GM19238 (cell line): ENCODE results near the gene KIF26B.
"Not testable (repeated sequence)": the region's sequence is repeated elsewhere in the genome, so short reads cannot be mapped to it uniquely, and the experiment has no call there.

Experiments
- DNase-seq: peaks from one replicate; pipeline ENCODE4 v3.0.0; 2011; ENCODE audit warnings: low spot score; ENCODE audit not compliant: insufficient read length

KIF26B gene

DNA sequence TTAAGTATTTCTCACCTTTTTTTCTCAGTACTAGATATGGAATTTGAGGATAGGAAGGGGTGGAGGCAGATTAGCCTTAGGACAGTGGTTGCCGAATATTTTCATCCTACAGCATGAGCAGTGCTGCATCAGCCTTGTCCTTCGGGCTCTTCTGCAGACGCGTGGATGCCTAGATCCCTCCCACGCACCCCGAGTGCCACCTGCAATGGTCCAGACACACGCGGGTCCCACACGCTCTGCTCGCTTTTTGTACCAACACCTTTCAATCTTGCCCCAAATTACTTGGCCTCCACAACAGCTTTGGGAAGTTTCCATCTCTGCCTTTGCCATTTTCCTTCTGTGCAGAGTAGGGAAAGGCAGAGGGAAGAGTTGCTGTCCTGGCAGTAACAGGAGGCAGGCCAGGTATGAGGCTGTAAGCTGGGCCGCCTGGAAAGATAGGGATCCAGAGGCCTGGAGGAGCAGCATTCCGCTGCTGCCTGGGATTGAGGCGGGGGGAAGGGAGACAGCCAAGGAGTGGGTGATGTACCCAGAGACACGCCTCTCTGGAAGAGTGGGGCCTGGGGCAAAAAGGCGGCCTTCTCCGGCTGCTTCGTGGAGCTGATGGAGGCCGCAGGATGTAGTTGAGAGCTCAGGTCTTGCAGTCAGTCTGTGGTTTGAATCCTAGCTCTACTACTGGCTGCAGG, 467.7 kb downstream of the KIF26B start:
- no peak for DNase-seq

DNA sequence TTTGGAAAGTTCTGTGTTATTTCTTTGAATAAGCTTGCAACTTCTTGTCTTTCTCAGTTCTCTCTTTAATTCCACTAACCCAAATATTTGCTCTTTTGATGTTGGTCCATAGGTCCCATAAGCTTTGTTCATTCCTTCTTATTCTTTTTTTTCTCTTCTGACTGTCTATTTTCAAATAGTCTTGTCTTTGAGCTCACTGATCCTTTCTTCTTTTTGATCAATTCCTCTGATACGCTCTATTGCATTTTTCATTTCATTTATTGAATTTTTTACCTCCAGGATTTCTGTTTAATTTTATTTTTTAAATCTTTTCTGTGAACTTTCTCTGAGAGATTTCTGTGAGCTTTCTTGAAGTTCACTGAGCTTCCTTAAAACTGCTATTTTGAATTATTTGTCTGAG, 486.6 kb downstream of the KIF26B start:
- no peak for DNase-seq

DNA sequence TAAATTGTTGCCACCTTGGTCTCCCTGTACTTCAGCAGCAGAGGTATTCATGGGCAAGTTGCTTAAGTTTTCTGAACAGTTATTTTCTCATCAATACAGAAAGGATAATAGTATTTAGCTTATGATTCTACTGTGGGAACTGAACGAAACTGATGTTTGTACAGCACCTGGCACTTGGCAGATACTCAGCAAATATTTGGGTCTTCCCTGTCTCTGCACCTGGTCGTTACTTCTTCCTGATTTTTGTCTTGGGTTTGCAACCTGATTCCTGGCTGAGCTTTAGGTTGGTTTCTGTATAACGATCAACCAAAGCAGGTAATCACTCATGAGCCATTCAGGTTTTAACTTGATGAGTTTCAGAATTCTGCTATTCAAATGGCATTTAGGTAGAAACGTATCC, 490.6 kb downstream of the KIF26B start:
- no peak for DNase-seq

DNA sequence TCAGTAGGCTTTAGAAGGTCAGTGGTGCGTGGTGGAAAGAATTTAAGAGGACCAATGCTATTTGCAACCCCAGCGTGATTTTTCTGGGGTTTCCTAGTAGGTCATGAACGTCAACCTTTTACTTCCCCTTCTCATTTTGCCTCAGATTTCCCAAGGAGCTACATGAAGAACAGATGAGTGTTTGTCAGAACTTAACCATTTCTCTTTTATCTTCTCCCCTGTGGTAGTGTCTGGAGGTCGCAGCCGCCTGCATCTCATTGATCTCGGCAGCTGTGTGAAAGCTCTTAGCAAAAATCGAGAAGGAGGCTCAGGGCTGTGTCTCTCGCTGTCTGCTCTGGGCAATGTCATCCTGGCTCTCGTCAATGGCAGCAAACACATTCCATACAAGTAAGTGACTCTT, 491.1 kb downstream of the KIF26B start:
- DNase-seq = no peak

DNA sequence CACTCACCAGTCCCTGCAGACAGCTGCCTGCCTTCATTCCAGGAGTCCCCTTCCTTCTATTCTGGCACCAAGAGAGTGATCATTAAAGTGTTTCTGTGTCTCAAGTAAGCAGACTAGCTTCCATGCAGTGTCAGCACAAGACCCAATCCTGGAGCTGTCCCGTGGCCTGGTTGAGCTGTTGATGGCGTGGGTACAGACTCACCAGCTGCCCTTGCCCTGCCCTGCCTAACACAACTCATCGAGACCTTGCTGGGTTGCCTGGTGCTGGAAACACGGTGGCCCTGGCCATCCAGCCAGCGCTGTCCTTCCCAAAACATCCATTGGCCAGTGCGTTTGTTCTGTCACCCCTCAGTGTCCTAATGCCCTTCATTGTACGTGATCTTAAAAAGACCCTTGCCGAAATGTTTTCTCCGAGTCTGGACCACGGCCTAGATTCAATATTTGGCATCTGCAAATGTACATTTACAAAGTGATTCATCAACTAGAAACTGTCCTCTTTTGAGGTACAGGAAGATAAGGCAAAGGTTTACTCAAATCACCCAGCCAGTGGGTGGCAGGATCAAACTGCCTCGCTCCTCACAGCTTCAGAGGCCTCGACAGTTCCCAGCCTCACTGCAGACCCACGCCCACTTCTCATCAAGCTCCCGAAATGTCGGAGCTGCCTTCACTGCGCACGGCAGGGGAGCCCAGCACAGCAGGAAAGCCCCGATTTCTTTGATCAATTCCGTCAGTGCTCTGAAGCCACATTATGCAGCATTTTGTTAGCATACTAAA, 494.2 kb downstream of the KIF26B start:
- no peak for DNase-seq

DNA sequence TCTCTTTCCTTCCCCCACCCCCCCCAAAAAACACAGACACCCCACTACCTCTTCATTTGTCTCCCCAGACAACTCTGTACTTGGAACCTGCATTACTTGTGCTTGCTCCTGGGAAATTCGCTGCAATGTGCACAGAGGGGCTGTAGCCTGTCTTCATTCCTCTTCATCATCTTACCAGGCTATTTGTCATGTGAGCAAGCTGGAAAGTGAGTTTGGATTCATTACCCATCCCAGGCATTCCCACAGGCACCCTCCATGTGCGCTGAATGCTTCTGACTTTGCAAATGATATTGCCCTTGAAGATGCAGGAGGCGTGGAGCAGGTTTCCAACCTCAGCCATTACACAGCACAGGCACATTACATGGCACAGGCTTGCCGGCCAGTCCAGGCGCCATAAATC, 494.9 kb downstream of the KIF26B start:
- DNase-seq = no peak

DNA sequence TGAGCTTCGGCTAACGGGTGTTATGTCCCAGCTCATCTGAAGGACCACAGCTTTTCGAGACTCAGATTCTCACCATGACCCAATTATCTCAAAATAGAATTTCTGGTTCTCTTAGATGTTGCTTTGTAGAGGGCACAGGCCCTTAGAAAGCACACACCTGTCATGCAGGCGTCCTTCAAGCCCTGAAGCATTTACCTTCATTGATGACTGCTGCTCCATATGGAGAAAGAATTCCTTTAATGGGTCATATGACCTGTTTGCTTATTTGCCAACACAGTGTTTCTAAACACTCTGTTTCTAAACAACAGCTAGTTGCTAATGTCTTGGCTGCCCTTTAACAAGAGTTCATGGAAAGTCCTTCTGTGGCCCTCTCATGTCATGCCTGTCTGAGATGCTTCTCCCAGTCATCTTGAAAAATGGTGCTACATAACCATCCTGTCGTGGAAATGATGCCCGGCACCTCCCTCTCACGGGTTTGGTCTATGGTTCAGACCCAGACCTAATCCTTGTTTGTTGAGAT, 495.7 kb downstream of the KIF26B start:
- DNase-seq = no peak

DNA sequence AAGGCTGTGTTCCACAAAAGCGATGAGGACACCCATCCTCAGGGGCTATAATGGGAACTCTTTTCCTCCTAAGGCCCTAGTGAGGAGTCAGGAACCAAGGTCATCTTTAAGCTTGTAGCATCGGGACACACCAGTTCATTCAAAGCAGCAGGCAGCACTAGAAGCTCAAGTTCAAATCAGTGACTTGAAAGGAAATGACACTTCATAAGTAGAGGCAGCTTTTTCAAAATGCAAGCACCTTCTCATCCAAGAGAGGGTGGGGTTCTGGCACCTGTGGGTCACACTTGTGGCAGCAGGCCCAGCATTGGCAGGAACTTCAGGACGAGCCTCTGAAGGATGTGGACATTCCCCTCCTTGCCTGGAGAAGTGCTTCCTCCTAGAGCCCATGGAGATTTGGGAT, 496.3 kb downstream of the KIF26B start:
- no peak for DNase-seq

DNA sequence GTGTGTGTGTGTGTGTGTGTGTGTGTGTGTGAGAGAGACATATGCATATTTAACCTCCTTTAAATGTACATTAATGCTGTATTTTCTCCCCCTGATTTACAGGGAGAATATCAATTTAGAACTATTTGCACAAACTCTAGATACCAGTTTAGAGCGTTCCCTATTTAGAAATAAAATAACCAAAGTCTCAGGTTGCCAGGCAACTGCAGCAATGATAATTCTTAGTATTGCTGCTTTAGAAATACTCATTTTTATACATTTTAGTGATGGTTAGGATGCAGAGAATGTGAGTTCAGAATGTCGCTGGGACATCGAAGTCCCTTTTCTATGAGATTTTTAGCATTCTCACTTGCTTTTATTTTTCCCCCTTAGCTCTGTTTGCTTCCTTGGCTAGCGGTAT, 497.3 kb downstream of the KIF26B start:
- DNase-seq = no peak

DNA sequence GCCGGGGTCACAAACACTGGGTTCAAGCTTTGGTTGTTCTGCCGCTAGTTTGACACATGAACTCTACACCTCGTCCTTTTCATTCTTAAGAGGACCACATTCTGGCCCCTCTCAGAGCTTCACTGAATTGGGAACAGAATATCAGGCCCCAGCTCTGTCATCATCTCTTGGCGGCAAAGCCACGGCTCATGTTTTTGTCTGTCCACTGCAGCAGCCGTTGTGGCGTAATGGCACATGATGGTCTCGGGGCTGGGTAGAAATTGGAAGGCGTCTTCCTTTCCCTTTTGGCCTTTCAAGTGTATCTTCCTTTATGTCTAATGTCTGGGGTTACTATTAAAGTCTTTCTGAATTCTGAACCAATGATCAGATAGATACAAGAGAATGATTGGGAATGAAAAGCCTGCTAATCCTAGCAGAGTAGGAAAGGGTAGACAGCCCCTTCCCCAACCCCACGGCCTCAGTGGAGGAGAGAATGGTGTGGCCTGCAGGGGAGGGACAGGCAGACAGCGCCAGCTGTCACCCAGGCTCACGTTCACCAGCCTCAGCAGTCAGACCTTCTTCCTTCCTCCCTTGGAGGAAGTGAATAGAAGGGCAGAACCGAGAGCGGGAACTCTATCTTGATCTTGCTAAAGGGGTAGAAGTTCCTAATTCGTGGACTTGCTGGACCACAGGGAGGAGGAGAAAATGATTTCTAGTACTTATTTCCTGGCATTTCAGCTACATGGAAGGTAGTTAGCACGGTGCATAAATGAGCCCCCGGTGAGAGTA, 498.1 kb downstream of the KIF26B start:
- no peak for DNase-seq

DNA sequence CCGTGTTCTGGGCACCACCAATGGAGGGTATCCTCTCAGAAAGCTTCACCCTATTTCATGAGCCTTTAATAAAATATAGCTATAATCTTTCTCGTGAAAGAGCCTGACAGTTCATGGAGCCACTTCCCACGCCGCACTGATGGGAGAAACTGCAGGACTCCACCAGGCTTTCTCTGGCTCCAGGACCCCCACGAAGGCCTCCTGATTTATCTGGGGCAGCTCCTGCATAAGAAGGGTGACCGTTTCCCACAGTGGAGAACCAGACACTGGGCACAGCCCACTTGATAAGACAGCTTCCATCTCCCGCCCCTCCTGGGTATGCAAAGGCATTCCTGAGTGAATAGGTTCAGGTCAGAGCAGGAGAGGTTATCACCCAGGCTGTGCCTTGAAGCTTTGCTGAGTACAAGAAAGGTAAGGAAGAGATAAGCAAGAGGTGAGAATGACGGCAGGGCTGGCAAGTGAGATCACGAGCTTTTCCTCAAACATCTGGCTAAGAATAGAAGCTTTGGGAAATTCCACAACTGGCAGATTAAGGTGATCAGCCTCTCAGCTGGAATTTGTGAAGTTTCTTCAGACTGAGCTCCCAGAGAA, 499.8 kb downstream of the KIF26B start:
- no peak for DNase-seq

DNA sequence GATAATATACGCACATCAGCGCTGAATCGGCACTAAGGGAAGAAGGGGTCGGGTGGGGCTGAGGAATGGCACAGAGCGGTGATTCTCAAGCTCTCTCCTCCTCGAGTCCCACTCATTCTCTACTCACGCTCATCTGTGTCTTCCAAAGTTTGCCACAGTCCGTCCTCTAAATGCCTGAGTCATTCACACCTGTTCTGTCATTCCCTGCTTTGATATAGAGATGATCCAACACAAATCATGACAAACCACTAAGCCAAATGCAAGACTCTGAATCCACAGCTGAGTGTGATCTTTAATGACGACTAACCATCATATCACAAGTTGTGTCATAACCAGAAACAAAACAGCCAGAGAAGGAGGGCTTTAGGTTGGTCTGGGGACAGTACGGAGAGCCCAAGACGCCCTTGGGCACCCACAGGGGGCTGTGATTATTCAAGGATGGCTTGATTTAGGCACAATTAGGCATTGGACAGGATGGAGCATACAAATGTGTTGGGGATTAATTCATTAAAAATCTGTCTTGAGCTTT, 501.5 kb downstream of the KIF26B start:
- no peak for DNase-seq

DNA sequence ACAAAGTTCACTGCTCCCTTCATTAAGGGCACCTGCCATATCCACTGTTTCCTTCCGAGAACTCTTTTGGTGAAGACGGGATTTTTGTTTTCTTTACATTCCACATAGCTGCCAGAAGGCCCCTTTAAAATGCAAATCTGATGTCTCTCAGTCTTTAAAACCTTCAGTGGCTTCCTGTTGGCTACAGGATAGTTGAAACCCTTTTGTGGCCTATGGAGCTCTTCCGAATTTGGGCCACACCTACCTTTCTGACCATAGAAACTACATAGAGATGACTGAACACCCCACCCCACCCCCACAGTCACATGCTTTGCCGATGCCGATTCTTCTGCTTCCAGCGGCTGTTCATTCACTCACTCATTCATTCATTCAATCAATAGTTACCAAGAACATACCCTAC, 502.6 kb downstream of the KIF26B start:
- no peak for DNase-seq

DNA sequence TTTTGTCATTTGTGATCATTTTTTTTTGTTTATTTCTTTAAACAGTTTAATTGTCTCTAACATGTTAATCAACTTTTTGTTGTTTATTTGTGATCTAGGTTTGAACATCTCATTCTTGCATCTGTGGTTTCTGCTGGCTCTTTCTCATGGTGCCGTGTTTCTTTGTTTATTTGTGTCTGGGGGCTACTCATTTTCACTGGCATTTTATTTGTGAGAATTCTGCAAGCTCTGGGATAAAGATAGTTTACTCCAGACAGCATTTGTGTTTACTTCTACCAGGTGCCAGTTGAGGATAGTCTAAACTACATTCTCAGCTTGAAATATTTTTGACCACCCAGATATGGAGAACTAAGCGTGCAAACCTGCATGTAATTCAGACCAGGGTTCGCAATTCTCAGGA, 508.6 kb downstream of the KIF26B start:
- DNase-seq = no peak

DNA sequence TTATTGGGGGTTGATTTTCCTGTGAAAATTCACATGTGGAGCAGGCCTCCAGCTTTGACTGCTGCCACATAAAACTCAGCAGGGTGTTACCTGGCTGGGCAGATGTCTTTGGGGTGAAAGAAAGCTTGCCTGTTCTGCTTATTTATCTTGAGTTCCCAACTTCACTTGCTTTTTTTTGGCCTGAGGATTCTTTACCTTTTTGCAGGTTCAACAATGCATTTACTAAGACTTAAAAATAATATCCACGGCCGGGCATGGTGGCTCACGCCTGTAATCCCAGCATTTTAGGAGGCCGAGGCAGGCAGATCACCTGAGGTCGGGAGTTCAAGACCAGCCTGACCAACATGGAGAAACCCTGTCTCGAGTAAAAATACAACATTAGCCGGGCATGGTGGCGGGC, 509.1 kb downstream of the KIF26B start:
- no peak for DNase-seq

DNA sequence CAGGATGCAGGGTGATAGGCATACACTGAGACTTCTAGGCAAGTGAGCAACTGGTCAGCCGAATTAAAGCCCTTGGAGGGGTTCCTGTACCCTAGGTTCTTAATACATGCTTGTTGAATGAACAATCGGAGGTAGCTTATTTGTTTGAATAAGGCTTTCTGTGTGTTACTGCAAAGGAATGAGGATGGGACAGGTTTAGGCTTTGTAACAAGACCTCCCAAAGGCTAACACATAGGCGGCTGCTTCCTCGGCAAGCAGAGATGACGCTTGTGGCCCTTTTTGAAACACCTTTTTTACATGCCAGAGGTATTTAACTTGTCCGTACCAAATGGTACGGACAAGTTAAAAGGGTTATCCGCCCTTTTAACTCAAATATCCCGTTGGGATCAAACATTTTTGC, 511.6 kb downstream of the KIF26B start:
- no peak for DNase-seq

DNA sequence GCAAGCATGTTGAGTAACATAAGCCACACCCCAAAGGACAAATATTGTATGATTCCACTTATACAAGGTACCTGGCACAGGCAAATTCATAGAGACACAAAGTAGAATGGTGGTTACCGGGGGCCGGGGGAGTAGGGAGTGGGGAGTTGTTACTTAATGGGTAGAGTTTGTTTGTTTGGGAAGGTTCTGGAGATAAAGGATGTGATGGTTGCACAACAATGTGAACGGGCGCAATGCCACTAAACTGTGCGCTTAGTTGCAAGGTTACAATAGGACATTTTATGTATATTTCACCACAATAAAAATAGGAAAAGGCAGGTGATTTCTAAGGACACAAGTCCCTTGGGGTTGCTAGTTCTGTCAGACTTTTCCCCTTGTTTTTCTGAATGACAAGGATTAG, 516.6 kb downstream of the KIF26B start:
- DNase-seq = no peak

DNA sequence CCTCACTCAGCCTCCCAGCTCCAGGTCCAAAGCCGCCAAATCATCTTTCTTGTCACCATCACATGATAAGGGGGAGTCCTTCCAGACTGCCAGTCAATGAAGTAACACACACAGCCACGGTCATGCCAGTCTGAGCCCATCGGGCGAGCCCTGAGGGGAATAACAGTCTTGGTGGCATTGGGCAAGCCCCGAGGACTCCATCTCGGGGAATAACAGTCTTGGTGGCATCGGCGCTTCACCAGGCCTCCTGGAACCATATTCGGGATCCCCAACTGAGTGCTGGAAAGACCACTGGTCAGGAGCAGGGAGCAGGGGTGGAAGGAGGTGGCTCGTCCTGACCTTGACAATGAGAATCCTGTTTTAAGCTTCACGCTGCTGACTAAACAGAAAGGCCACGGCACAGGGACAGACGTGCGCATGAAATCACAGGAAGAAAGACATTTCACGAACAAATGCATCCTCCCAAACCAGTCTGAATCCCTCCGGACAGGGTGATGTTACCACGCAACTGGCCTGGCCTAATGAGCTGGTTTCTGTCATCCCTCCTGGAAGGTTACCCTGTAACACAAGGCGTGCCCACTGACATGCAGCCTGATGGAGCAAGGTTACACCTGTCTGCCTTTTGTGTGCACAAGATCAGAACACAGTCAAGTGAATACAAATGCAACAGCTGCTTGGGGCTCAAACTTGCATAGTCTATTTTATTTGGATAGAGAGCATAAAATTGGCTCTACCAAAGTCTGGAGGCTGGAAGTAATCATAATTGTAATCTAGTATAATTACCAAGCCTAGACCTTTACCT, 517.4 kb downstream of the KIF26B start:
- no peak for DNase-seq

DNA sequence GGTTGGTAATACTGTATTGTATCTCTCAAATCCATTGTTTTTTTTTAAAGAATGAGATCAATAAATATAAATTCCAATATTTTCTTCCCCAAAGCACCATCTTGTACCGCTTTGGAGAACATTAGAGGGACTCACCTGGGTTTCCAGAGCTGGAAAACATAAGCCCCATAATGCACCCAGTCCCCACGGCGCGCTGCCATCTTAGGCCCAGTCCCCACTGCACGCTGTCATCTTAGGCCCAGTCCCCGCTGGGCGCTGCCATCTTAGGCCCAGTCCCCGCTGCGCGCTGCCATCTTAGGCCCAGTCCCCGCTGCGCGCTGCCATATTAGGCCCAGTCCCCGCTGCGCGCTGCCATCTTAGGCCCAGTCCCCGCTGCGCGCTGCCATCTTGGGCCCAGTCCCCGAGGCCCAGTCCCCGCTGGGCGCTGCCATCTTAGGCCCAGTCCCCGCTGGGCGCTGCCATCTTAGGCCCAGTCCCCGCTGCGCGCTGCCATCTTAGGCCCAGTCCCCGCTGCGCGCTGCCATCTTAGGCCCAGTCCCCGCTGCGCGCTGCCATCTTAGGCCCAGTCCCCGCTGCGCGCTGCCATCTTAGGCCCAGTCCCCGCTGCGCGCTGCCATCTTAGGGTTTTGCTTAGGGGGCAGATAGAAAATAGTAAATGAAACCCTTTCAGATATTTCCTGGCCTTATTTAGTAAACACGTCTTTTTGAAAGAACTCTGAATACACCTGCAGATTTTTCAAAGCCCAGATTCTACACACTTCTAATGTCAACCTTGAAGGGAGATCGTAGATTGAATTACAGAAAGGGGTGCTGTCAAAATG, 518.3 kb downstream of the KIF26B start:
- not testable (repeated sequence) for DNase-seq

DNA sequence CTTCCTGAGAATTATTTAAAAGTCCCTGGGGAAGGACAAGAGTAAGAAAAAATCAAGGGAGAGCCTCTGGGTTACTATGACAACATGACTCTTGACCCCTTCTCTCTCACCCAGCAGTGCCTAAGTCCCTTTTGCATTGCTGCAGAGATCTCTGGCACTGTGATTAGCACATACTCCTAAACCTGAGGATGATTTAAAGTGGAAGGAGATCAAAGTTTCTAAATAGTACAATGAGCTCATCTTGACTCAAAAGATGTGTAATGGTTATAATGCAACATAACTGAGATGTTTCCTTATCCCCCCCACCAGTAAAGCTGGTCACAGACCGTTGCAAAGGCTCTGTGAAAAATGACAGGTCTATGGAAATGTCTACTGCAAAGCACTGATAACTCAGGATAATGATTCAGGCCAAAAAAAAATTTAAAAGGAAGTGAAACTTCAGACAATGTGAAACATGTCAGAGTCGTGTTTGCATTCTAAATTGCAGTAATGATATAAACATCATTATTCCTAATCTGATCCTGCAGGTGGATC, 519.2 kb downstream of the KIF26B start:
- DNase-seq = no peak
